Skin epidermis (tissue), 12 donors: Measurements from ENCODE around the gene SLC38A5.

Experiments
- H3K27ac ChIP-seq, 21 experiments: fragments of 200-600 bp; sonication (generic) in 11 of 21; one replicate each; pipeline ENCODE4 v1.5.0; 2020; ENCODE audit warnings: mild to moderate bottlenecking in 3 of 21, inconsistent platforms in 2 of 21, moderate library complexity in 2 of 21
- H3K4me3 ChIP-seq, 7 experiments: fragments of 200-600 bp; sonication (generic) in 2 of 7; one replicate each; pipeline ENCODE4 v1.5.0; 2020; ENCODE audit warnings: inconsistent platforms in 2 of 7, mild to moderate bottlenecking in 2 of 7, moderate library complexity in 1 of 7

SLC38A5 gene

DNA sequence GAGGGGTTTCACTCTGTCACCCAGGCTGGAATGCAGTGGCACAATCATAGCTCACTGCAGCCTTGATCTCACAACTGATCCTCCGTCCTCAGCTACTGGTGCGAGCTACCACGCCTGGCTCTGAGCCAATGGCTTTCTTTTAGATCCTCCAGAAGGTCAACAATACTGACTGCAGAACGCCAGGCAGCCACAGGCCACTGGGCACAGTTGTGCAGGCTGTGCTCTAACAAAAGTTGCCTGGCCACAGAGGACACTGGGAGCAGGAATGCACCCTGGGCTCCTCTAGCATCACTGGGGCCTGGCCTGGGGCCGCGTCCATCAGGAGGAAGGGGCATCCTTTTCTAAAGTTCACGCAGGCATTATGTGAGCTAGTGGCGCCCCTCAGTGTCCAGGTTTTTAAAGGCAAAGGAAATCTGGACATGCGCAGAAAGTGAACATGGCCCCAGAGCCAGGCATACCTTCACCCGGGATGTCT lies 23.9 kb upstream of the SLC38A5 start:
- Histone ChIP-seq H3K27ac (no peak overlapping the region), H3K4me3 (no peak overlapping the region)

DNA sequence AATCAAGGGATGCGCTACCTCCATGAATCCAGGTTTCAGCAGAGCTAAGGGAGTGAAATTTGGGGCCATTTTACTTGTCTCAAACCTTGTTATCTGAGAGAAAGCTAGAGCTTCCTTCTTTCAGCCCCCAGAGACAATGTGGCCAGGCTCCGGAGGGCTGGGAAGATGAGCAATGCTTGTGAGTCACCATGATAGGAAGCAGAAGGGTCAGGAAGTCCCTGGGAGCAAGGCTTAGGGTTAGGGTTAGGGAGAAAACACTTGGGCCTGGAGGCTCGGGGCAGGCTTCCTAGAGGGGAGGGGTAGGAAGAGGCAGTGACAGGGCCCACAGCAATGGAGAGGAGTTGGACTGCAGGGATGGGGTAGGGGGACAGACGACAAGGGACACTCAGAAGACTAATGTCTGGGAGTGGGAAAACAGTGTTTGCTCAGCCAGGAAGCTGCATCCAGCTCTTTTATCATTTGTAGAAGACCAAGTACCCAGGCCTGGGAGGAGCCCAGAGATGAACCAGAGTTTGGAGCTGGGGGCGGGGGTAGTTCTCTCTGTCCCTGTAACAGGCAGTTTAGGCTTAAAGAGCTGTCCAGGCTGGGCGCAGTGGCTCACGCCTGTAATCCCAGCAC lies 22.3 kb upstream of the SLC38A5 start:
- H3K4me3 ChIP-seq, result no peak overlapping the region
- peak overlapping the region in 5 of 21 experiments; percentile 0 to 50 (median 26) for H3K27ac ChIP-seq

DNA sequence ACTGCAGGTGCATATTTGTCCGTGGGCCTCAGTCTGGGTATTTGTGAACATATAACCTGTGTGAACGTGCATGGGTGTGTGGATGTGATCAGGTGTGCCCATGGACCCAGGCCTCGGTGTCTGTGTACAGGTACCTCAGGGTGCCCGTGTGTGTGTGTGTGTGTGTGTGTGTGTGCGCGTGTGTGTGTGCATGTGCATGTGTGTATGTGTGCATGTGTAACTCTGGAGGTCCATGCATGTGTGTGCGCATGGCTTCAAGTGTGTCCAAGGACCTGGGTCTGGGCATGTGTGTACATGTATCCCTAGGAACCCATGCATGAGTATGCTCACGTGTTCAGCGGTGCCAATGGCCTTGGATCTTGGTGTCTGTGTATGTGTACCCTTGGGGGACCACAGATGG lies 21.7 kb upstream of the SLC38A5 start:
- Histone ChIP-seq H3K27ac (peak overlapping the region in 3 of 21 experiments; percentile 0 to 31 (median 9)), H3K4me3 (no peak overlapping the region)

DNA sequence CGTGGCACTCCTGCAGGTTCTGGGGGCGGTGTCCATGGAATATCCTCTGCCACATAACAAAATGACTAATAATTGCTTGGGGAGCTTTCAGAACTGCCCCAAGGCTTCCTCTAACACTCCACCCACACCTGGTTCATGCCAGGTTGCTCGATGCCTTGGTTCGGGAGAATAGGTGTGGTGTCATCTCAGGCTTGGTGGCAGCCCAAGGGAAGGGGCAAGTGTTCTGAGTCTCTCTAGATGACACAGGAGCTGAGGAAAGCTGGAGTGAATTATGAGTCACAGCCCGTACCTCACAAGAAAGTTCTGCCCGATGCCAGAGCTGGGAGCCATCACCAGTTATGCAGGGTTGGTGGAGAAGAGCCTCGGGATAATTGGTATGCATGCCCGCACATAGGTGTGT lies 20.6 kb upstream of the SLC38A5 start:
- H3K27ac ChIP-seq, result peak overlapping the region in 5 of 21 experiments; percentile 20 to 55 (median 35)
- H3K4me3 ChIP-seq, result no peak overlapping the region

DNA sequence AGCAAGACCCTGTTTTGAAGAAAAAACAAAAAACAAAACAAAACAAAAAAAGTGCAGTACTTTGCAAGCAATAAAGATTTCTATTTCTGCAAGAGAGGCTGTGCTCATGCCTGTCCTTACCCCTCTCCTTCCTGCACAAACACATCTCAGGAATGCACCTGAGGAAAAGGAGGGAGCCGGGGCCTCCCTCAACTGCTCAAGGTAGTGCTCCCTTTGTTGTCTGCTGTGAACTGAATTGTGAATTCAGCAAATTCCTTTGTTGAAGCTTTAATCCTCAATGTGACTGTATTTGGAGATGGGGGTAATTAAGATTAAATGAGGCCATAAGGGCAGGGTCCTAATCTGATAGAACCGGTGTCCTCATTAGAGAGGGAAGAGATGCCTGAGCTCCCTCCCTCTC lies 19.8 kb upstream of the SLC38A5 start:
- Histone ChIP-seq H3K27ac (peak overlapping the region in 7 of 21 experiments; percentile 12 to 73 (median 35)), H3K4me3 (no peak overlapping the region)

DNA sequence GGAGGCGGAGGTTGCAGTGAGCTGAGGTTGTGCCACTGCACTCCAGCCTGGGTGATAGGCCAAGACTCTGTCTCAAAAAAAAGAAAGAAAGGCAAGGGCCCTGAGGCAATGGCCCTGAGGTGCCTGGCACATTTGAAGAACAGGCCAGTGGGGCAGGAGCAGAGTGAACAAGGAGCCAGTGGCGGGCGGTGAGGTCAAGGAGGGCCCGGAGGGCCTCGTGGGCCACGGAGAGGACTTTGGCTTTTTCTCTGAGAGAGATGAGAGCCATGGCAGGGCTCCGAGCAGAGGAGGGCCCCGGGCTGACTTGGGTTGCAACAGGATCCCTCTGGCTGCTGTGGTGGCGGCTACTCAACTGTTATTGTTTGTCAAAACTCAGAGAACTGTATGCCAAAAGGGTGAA lies 19.2 kb upstream of the SLC38A5 start:
- Histone ChIP-seq H3K27ac (peak overlapping the region in 4 of 21 experiments; percentile 12 to 54 (median 32)), H3K4me3 (no peak overlapping the region)

DNA sequence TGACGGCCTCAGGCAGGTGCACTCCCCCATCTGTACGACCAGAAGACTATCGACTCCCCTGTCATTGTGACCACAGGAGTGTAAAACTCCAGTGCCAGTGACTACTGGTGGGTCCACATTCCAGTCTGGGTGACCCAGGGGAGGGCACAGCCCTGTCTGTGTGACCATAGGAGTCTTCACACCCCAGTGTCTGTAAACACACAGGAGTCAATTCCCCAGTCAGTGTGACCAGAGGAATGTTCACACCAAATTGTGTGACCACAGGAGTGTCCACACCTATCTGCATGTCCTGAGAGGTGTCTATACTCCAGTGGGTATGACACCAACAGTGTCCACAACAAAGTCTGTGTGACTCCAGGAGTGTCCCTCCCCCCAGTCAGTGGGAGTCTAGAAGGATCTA lies 18.0 kb upstream of the SLC38A5 start:
- peak overlapping the region in 1 of 21 experiments; percentile 16 for H3K27ac ChIP-seq
- H3K4me3 ChIP-seq, result no peak overlapping the region

DNA sequence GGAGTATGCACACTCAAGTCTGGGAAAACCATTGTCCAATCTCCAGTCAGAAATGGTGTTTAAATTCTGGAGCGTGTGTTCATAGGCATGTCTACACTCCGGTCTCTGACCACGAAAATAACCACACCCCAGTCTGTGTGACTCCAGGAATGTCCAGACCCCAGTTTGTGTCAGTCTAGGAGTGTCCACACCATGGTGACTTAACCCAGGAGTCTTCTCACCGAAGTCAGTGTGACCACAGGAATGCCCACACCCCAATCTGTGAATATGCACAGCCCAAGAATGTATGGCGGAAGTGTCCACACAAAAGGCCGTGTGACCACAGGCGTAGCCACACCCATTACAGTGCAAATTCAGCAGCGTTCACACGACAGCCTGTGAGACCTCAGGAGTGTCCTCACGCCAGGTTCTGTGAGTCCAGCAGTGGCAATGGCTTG lies 17.3 kb upstream of the SLC38A5 start:
- Histone ChIP-seq H3K27ac (peak overlapping the region in 1 of 21 experiments; percentile 16), H3K4me3 (no peak overlapping the region)

DNA sequence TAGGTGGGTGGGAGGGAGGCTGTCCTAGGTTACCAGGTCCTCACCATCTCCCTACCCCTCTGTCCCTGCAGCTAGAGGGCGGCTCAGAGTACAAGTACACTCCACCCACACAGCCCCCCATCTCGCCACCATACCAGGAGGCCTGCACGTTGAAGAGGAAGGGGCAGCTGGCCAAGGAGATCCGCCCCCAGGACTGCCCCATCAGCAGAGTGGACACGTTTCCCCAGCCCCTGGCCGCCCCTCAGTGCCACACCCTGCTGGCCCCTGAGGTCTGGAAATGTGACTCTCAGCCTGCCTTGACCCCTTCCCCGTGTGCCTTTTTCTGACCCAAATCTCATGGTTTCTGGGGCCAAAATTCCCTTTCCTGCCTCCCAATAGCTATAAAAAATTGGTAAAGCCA lies 12.5 kb upstream of the SLC38A5 start:
- H3K27ac ChIP-seq, result no peak overlapping the region

DNA sequence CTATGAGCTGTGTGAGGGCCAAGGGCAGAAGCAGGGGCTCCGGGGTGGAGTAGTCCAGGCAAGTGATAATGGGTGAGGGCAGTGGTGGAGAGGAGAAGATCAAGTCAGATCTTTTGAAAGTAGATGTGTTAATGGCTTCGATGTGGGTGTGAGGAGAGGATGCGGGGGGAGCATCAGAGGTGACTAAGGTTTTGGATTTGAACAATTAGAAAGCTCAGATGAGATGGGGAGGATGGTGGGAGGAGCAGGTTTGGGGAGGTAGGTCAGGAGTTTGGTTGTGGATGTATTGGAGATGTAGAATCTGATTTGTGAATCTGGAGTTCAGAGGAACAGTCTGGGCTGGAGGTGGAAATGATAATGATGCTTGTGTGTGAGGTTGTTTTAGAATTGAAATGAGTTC lies 10.5 kb upstream of the SLC38A5 start:
- Histone ChIP-seq H3K27ac (no peak overlapping the region), H3K4me3 (no peak overlapping the region)

More for the DNA sequence above, 12.5 kb upstream of the SLC38A5 start:
- no peak overlapping the region for H3K4me3 ChIP-seq

DNA sequence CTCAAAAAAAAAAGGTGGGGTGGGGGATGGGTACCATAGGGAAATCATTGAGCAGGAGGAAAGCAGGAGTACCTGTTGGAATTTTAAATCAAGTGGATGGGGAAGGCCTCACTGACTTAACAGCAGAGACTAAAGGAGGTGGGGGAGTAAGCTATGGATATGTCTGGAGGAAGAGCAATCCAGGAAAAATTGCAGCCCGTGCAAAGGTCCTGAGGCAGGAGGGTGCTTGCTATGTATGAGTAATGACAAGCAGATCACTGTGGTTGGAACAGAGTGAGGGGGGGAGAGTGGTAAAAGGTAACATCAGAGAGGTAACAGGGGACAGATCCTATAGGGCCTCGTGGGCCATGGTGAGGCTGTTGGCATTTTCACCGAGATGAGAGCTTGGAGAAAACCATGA lies 10.1 kb upstream of the SLC38A5 start:
- no peak overlapping the region for H3K4me3 ChIP-seq
- no peak overlapping the region for H3K27ac ChIP-seq

DNA sequence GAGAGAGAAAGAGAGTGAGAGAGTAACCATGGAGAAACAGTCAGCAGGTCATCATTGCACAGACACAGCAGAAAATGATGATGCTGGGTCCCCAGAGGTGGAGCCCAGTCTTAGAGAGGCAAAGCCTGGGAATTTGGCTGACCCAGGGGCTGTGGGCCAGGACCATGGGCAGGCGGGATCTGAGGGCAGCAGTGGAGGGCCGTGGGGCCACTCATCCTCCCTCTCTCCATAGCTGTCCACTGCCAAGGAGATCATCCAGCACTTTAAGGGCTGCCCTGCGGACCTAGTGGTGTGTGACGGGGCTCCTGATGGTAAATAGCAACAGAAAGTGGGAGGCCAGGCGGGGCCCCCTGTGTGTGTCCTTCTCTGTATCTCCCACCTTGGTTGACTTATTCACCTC lies 8.7 kb upstream of the SLC38A5 start:
- Histone ChIP-seq H3K27ac (no peak overlapping the region), H3K4me3 (no peak overlapping the region)

DNA sequence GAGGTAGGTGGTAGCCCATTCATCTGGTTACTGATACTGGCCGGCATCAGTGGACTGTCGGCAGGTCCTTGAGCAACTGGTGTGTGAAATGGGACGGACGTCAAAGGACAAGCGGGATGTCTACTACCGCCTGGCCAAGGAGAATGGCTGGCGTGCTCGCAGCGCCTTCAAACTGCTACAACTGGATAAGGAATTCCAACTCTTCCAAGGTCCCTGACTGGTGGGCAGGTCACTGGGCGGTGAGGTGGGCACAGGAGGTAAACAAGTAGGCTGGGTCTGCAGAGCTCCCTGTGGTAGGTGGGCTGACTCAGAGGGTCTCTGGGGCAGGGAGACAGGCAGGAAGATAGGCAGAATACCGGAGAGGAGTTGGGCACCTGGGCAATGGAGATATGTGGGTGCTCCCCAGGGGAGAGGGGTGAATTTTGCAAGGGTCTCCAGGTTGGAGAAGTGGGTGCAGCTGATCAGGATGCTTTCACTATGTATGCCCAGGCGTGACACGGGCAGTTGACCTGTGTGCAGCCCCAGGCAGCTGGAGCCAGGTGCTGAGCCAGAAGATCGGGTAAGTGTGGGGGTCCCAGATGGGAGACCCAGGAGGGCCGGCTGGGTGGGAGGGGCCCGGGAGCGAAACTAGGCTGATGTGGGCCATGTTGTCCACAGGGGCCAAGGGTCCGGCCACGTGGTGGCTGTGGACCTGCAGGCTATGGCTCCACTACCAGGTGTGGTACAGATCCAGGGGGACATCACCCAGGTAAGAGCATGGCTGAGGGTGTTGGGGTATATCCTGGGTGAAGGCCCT lies 8.1 kb upstream of the SLC38A5 start:
- no peak overlapping the region for H3K4me3 ChIP-seq
- no peak overlapping the region for H3K27ac ChIP-seq

DNA sequence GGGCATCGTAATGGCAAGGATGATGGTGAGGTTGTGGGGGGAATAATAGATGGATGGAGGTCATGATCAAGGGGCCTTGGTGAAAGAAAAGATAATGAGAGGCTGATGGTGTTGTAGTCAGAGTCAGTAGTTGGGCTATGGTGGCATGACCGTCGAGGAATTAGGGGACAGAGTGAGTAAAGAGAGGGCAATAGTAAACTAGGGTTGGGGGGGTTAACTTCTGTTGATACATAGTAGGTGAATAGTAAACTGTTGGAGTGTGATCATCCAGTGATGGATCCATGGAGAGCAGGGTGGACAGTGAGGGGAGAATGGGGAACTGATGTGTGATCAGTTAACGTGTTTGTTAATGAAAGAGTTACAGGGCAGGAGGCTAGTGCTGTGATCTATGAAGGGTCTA lies 6.9 kb upstream of the SLC38A5 start:
- peak overlapping the region in 8 of 21 experiments; percentile 69 to 89 (median 86) for H3K27ac ChIP-seq

DNA sequence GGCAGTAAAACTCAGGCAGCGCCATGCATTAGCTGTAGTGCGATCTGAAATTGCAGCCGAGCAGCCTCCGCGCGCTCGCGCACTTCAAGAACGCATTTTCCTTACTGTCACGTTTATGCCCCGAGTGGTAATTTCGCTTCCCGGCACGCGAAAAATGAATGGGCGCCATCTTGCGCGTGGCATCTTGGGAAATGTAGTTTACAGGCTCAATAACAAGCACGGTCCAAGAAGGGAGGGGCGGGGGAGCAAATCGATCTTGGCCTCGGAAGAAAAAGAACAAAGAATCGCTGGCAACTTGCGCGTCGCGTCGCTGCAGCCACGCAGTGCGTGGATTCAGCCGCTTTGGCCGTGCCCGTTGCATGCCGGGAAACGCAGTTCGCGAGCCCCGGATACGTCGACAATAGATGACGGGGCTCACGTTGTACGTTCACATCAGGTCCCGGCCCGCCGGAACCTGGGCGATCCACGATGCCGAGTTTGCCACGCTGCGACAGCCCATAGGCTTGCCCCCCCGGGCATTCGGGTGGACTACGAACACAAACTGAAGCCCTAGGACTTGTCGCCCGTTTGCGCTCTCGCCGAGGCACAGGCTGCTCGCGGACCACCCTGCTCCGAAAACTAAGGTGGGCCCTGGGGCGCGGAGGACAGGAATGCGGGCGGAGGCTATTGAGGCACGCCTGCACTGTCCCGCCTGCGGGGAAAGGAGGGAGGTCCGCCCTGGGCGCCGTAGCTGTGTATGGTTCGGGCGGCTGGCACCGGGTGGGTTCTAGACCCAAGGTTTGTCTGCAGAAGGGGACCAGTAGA lies 5.9 kb upstream of the SLC38A5 start, which contains the start of gene FTSJ1:
Gene FTSJ1 (plus strand): TSS at position 426 of the 804 bp plus-strand sequence. CDS start 1,849 bp downstream, outside the sequence.
- H3K27ac ChIP-seq, result peak within 1 kb of the TSS in 20 of 21 experiments; percentile 64 to 89 (median 82)

More for the DNA sequence above, 6.9 kb upstream of the SLC38A5 start:
- peak overlapping the region; percentile 53 to 78 (median 62) for H3K4me3 ChIP-seq

DNA sequence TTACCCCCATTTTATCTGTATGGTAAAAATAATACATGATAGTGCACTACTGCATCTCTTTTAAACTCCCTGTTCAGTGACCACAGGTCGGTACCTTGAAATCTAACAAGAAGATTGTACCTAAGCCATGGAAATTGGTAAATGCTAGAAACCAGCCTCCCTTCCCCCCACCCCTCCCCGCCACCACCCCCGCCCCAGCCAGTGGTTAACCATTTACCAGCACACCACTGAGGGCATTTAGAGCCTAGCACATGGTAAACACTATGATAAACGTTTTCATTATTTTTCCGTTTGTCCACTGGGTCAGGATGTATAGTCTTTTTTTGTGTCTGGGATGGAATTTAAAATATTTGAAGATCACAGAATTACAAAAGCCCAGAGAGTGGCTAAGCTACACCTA lies 5.2 kb upstream of the SLC38A5 start:
- H3K27ac ChIP-seq, result peak overlapping the region in 18 of 21 experiments; percentile 64 to 89 (median 82)
- peak overlapping the region; percentile 53 to 78 (median 62) for H3K4me3 ChIP-seq

More for the DNA sequence above, 5.9 kb upstream of the SLC38A5 start, which contains the start of gene FTSJ1:
- H3K4me3 ChIP-seq, result peak within 1 kb of the TSS; percentile 53 to 78 (median 62)

DNA sequence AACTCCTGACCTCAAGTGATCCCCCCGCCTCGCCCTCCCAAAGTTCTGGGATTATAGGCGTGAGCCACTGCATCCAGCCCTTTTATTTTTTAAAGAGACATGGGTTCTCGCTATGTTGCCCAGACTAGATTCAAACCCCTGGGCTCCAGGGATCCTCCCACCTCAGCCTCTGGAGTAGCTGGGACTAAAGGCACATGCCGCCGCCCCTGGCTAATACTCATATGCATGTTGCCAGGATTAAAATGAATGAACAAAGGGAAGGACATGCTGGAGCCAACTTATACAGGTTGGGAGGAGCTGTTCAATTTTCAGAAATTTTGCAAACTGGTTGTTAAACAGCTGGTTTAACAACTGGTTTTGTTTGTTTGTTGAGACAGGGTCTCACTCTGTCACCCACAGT lies 4.5 kb upstream of the SLC38A5 start:
- no peak overlapping the region for H3K4me3 ChIP-seq

DNA sequence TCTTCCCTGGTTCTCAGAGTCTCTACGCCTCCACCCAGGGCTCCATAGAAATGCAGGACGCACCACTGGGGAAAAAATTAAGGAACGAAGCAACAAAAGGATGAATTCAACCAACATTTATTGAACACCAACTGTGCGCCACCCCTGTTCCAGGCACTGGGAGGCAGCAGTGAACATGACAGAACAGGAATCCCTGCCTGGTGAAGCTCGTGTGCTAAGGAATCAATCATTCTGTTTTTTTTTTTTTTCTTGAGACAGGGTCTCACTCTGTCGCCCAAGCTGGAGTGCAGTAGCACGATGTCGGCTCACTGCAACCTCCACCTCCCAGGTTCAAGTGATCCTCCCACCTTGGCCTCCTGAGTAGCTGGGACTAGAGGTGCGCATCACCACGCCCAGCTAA lies 4.1 kb upstream of the SLC38A5 start:
- peak overlapping the region in 8 of 21 experiments; percentile 6 to 64 (median 50) for H3K27ac ChIP-seq
- no peak overlapping the region for H3K4me3 ChIP-seq

More for the DNA sequence above, 4.5 kb upstream of the SLC38A5 start:
- H3K27ac ChIP-seq, result peak overlapping the region in 2 of 21 experiments; percentile 37 to 86

DNA sequence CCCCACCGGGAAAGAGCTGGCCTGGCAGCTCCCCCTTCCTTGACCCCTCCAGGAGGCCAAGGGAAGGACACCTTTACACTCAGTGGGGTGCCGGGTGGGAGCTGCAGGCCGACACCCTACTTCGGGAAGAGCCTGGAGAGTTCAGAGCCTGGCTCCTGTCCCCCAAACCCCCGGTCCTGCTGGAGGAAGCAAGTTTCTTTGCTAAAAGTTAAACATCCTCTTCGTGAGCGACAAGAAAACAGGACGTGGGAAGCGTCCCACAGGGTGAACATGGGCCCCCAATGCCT lies 3.6 kb upstream of the SLC38A5 start:
- peak overlapping the region in 11 of 21 experiments; percentile 6 to 64 (median 45) for H3K27ac ChIP-seq

More for the DNA sequence above, 3.6 kb upstream of the SLC38A5 start:
- no peak overlapping the region for H3K4me3 ChIP-seq
